Erythroblast (primary cell): ENCODE data around the gene CDKN2A.

Source experiments
- GATA1 ChIP-seq: IDR thresholded peaks from 2 replicates; pipeline ENCODE4 v1.6.1; 2011; ENCODE audit warnings: low read depth, mild to moderate bottlenecking, control low read depth, low read length, moderate library complexity
- POLR2A ChIP-seq: IDR thresholded peaks from 2 replicates; pipeline ENCODE4 v1.6.1; 2011; ENCODE audit warnings: mild to moderate bottlenecking, low read length

- TF ChIP-seq POLR2A (no peak), GATA1 (no peak)
Observed at GRCh38 chr9:22041344-22041743, 47.2 kb upstream of the CDKN2A start.
